Measurements from ENCODE around the gene ZNF20.
A peak's percentile ranks its signal among the peaks of the same experiment; 100 is the strongest.

The ZNF20 gene

DNA sequence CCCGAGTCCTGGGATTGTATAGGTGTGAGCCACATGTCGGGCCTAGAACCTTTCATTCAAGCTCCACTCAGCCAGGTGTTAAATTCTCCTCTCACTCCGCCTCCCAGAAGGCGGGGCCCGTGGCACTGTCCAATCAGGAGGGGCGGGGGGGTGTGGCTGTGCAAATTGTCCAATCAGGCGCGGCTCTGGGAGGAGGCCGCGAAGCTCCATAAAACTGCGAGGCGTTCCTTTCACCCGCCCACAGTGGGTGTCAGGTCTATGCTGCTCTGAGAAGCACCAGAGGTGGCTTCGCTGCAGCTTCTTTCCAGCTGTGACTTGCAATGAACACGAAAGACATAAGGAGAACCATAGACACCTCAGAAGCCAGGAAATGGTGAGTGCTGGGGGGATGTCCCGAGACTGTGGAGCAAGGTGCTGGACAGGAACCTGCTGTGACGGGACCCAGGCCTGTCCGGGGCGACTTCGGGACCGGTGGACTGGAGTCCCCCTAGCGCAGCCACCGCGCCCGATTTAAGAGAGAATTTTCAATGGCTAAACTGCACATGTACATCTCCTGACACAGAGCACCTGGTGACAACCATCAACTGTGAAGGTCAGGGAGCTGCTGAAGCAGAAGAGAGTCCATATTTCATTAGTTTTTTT, 19.7 kb upstream of the ZNF20 start:
- TF ChIP-seq, protein P1, sequence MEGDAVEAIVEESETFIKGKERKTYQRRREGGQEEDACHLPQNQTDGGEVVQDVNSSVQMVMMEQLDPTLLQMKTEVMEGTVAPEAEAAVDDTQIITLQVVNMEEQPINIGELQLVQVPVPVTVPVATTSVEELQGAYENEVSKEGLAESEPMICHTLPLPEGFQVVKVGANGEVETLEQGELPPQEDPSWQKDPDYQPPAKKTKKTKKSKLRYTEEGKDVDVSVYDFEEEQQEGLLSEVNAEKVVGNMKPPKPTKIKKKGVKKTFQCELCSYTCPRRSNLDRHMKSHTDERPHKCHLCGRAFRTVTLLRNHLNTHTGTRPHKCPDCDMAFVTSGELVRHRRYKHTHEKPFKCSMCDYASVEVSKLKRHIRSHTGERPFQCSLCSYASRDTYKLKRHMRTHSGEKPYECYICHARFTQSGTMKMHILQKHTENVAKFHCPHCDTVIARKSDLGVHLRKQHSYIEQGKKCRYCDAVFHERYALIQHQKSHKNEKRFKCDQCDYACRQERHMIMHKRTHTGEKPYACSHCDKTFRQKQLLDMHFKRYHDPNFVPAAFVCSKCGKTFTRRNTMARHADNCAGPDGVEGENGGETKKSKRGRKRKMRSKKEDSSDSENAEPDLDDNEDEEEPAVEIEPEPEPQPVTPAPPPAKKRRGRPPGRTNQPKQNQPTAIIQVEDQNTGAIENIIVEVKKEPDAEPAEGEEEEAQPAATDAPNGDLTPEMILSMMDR (IDR thresholded peaks at IDR 0.05) = no peak

DNA sequence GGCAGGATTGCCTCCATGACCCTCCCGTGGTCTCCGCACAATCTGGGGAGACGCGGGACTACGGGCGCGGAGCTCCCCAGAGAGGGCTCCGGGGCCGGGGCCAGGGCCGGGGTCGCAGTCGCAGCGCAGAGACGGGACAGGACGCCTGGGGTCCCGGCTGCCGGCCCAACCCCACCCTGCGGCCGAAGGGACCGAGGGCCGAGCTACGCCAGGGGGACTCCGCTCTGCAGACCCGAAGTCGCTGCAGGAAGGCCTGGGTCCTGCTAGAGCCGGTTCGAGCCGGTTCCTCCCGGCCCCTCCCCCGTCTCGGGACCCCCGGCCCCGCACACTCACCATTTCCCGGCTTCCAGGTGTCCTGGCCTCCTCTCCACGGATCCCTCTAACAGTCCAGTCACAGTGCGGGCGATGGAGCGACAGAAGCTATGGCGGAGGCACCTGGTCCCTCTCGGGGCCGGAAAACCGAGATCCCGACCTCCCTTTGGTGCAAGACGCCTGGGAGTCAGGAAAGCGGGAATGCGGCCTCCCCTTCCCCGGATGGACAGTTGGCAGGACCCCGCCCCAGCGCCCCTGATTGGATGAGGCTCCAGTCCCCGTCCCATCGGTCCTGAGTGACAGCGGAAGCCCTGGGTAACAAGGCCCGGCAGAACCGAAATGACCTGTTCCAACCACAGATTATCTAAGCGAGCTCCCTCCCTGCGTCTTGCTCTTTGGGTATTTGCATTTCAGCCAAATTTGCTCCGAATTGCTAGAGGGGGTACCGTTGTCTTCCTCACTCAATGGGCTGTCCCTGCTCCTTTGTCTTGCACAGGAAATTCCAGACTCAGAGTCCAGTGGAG, 16.3 kb upstream of the ZNF20 start, which contains the start of gene ZNF625:
Gene ZNF625, minus strand, starts transcription at position 512 of the 836 bp plus-strand sequence. Its CDS starts 176 bp downstream, at position 336.
- TF ChIP-seq, protein P1 (IDR thresholded peaks at IDR 0.05) = no peak

DNA sequence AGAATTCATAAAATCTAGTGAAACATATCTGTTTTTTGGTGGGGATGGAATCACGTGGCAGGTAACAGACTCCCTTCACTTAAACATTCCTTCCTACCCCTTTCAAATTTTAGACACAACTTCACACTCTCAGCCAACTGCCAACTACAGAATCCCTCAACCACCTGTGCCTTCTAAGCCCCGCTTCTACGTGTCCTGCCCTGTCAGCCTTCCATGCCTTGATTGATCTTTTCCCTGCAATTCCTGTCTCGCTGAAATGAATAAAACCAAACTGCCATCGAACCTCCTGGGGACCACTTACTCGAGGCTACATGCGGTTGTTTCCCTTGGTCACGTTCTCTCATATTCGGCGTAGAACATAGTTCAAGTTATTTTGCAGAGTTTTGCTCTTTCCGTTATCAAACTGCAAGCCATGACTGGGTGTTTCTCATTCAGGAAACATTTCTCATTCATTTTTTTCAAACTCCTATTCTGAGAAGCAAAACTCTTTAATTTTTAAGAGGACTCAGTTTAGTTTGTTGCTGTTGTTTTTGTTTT, 15.2 kb upstream of the ZNF20 start:
- TF ChIP-seq, protein P1 (IDR thresholded peaks at IDR 0.05) = no peak

DNA sequence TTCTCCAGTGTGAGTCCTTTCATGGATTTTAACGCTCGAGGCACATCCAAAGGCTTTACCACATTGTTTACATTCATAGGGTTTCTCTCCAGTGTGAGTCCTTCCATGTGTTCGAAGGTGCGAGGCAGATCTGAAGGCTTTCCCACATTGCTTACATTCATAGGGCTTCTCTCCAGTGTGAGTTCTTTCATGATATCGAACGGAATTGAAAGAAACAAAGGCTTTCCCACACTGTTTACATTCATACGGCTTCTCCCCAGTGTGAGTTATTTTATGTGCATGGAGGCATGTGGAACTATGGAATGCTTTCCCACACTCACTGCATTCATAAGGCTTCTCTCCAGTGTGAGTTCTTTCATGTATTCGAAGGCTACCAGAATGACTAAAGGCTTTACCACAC, 5.2 kb upstream of the ZNF20 start:
- TF ChIP-seq, protein P1 (IDR thresholded peaks at IDR 0.05) = no peak

DNA sequence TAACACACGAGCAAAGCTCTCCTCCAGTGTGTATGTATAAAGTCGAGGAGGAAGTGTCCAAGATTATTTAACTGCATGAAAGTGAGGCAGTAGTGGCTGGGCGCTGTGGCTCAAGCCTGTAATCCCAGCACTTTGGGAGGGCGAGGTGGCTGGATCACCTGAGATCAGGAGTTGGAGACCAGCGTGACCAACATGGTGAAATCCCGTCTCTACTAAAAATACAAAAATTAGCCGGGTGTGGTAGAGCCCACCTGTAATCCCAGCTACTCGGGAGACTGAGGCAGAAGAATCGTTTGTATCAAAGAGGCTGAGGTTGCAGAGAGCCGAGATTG, 1.2 kb upstream of the ZNF20 start:
- TF ChIP-seq, protein P1 (IDR thresholded peaks at IDR 0.05) = peak; percentile 32; the same call in 1 of the 2 replicates

DNA sequence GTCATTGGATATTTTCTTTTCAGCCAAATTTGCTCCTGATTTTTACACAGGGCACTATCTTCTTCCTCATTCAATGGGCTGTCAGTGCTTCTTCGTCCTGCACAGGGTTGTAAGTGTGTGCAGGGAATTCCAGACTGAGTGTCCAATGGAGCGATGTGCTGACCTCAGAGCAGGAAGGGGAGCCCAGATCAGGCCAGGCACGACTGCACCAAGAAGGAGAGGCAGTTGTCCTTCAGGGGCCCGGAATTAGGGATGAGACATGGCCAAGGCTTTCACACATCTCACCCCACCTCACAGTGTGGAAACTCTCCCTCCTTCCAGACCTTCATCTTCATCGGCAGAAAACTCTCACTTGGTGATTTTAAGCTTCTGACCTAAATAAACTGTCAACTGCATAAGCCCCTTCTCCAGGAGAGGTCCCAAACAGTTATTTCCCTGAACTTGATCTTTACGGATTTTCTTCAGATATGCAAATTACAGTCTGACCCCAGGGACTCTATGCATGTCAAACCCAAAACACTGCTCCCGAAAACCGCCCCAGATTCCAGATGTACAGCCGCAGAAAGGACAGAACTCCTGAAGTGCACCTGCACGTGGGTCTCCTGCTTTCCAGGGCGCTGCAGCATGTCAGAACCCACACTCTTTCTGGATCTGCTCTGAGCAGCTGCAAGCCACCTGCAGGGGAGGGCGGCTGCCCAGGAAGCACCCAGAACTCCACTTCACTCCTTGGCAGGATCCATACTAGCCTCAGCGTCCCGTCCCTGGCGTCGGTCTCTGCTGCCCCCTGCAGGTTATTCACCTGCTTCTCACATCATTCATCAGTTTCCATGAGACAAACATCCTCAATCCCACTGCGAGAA, 625 bp upstream of the ZNF20 start:
- TF ChIP-seq, protein P1 (IDR thresholded peaks at IDR 0.05) = peak; percentile 86

DNA sequence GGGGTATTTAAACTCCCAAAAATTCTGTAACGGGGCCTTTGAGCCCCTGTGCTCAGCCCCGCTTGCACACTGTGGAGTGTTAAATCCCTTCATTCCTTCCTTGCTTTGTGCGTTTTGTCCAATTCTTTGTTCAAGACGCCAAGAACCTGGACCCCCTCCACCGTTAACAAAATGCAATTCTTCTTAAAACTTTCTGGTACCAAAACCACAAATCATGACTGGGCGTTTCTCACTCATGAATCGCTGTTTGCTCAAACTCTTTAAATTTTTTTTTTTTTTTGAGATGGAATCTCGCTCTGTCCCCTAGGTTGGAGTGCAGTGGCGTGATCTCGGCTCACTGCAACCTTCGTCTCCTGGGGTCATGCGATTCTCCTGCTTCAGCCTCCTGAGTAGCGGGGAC, 881 bp downstream of the ZNF20 start:
- TF ChIP-seq, protein P1 (IDR thresholded peaks at IDR 0.05) = no peak

Data from LNCAP (cell line).